ENCODE measurements around the gene SERINC2.
"Not testable (repeated sequence)": the region's sequence is repeated elsewhere in the genome, so short reads cannot be mapped to it uniquely, and the experiment has no call there.

The SERINC2 gene

GRCh38 chr1:31458287-31458896, 45.4 kb downstream of the SERINC2 start:
- Histone ChIP-seq H3K36me3 (ENCODE audit: control insufficient read depth, insufficient read depth, low read length) (no peaks in the 10 kb centered on the region), H3K27ac (ENCODE audit: insufficient read depth, low read length, poor library complexity, severe bottlenecking) (no peak overlapping the region), H3K9me3 (ENCODE audit: control insufficient read depth, low read length) (peaks cover 12% of the 10 kb centered on the region), H3K4me1 (ENCODE audit: control insufficient read depth, insufficient read depth, low read length, poor library complexity, severe bottlenecking) (no peaks in the 10 kb centered on the region), H3K27me3 (replicated peaks; ENCODE audit: control insufficient read depth, insufficient read depth, low read length, poor library complexity, severe bottlenecking) (no peaks in the 10 kb centered on the region), H3K4me3 (ENCODE audit: insufficient read depth, low read depth, low read length, poor library complexity, severe bottlenecking) (no peak overlapping the region)
- no peak for DNase-seq

- Histone ChIP-seq H3K4me3 (ENCODE audit: insufficient read depth, low read depth, low read length, poor library complexity, severe bottlenecking) (no peak overlapping the region), H3K27ac (ENCODE audit: insufficient read depth, low read length, poor library complexity, severe bottlenecking) (no peak overlapping the region), H3K9me3 (ENCODE audit: control insufficient read depth, low read length) (peaks cover 12% of the 10 kb centered on the region), H3K4me1 (ENCODE audit: control insufficient read depth, insufficient read depth, low read length, poor library complexity, severe bottlenecking) (no peaks in the 10 kb centered on the region), H3K27me3 (replicated peaks; ENCODE audit: control insufficient read depth, insufficient read depth, low read length, poor library complexity, severe bottlenecking) (no peaks in the 10 kb centered on the region), H3K36me3 (ENCODE audit: control insufficient read depth, insufficient read depth, low read length) (no peaks in the 10 kb centered on the region)
- no peak for DNase-seq
Measured at GRCh38 chr1:31460027-31460426, 47.0 kb downstream of the SERINC2 start.

GRCh38 chr1:31467005-31467674, 54.1 kb downstream of the SERINC2 start:
- Histone ChIP-seq H3K9me3 (ENCODE audit: control insufficient read depth, low read length) (no peaks in the 10 kb centered on the region), H3K27me3 (replicated peaks; ENCODE audit: control insufficient read depth, insufficient read depth, low read length, poor library complexity, severe bottlenecking) (no peaks in the 10 kb centered on the region), H3K36me3 (ENCODE audit: control insufficient read depth, insufficient read depth, low read length) (no peaks in the 10 kb centered on the region), H3K4me1 (ENCODE audit: control insufficient read depth, insufficient read depth, low read length, poor library complexity, severe bottlenecking) (no peaks in the 10 kb centered on the region), H3K27ac (ENCODE audit: insufficient read depth, low read length, poor library complexity, severe bottlenecking) (no peak overlapping the region), H3K4me3 (ENCODE audit: insufficient read depth, low read depth, low read length, poor library complexity, severe bottlenecking) (no peak overlapping the region)
- no peak for DNase-seq

GRCh38 chr1:31470794-31471315, 57.8 kb downstream of the SERINC2 start:
- no peaks in the 10 kb centered on the region for H3K27me3 ChIP-seq (replicated peaks; ENCODE audit: control insufficient read depth, insufficient read depth, low read length, poor library complexity, severe bottlenecking)
- DNase-seq = no peak
- no peaks in the 10 kb centered on the region for H3K36me3 ChIP-seq (ENCODE audit: control insufficient read depth, insufficient read depth, low read length)
- H3K4me1 ChIP-seq (ENCODE audit: control insufficient read depth, insufficient read depth, low read length, poor library complexity, severe bottlenecking) = no peaks in the 10 kb centered on the region
- H3K4me3 ChIP-seq (ENCODE audit: insufficient read depth, low read depth, low read length, poor library complexity, severe bottlenecking) = no peak overlapping the region
- no peak overlapping the region for H3K27ac ChIP-seq (ENCODE audit: insufficient read depth, low read length, poor library complexity, severe bottlenecking)
- H3K9me3 ChIP-seq (ENCODE audit: control insufficient read depth, low read length) = no peaks in the 10 kb centered on the region

GRCh38 chr1:31471452-31472313, 58.7 kb downstream of the SERINC2 start:
- not testable (repeated sequence) for DNase-seq

GRCh38 chr1:31472314-31472651, 59.3 kb downstream of the SERINC2 start:
- H3K4me1 ChIP-seq (ENCODE audit: control insufficient read depth, insufficient read depth, low read length, poor library complexity, severe bottlenecking); H3K4me3 ChIP-seq (ENCODE audit: insufficient read depth, low read depth, low read length, poor library complexity, severe bottlenecking); H3K36me3 ChIP-seq (ENCODE audit: control insufficient read depth, insufficient read depth, low read length); DNase-seq; H3K27ac ChIP-seq (ENCODE audit: insufficient read depth, low read length, poor library complexity, severe bottlenecking); H3K9me3 ChIP-seq (ENCODE audit: control insufficient read depth, low read length); H3K27me3 ChIP-seq (replicated peaks; ENCODE audit: control insufficient read depth, insufficient read depth, low read length, poor library complexity, severe bottlenecking): not testable (repeated sequence)

More at GRCh38 chr1:31471452-31472313, 58.7 kb downstream of the SERINC2 start:
- H3K27me3 ChIP-seq (replicated peaks; ENCODE audit: control insufficient read depth, insufficient read depth, low read length, poor library complexity, severe bottlenecking); H3K9me3 ChIP-seq (ENCODE audit: control insufficient read depth, low read length); H3K36me3 ChIP-seq (ENCODE audit: control insufficient read depth, insufficient read depth, low read length); H3K27ac ChIP-seq (ENCODE audit: insufficient read depth, low read length, poor library complexity, severe bottlenecking); H3K4me3 ChIP-seq (ENCODE audit: insufficient read depth, low read depth, low read length, poor library complexity, severe bottlenecking); H3K4me1 ChIP-seq (ENCODE audit: control insufficient read depth, insufficient read depth, low read length, poor library complexity, severe bottlenecking): not testable (repeated sequence)

- DNase-seq; H3K9me3 ChIP-seq (ENCODE audit: control insufficient read depth, low read length); H3K4me3 ChIP-seq (ENCODE audit: insufficient read depth, low read depth, low read length, poor library complexity, severe bottlenecking); H3K4me1 ChIP-seq (ENCODE audit: control insufficient read depth, insufficient read depth, low read length, poor library complexity, severe bottlenecking); H3K27ac ChIP-seq (ENCODE audit: insufficient read depth, low read length, poor library complexity, severe bottlenecking); H3K36me3 ChIP-seq (ENCODE audit: control insufficient read depth, insufficient read depth, low read length); H3K27me3 ChIP-seq (replicated peaks; ENCODE audit: control insufficient read depth, insufficient read depth, low read length, poor library complexity, severe bottlenecking): not testable (repeated sequence)
Measured at GRCh38 chr1:31472673-31473072, 59.7 kb downstream of the SERINC2 start.

GRCh38 chr1:31473508-31473907, 60.5 kb downstream of the SERINC2 start:
- not testable (repeated sequence) for H3K36me3 ChIP-seq (ENCODE audit: control insufficient read depth, insufficient read depth, low read length); H3K27ac ChIP-seq (ENCODE audit: insufficient read depth, low read length, poor library complexity, severe bottlenecking); DNase-seq; H3K9me3 ChIP-seq (ENCODE audit: control insufficient read depth, low read length); H3K27me3 ChIP-seq (replicated peaks; ENCODE audit: control insufficient read depth, insufficient read depth, low read length, poor library complexity, severe bottlenecking); H3K4me1 ChIP-seq (ENCODE audit: control insufficient read depth, insufficient read depth, low read length, poor library complexity, severe bottlenecking); H3K4me3 ChIP-seq (ENCODE audit: insufficient read depth, low read depth, low read length, poor library complexity, severe bottlenecking)

GRCh38 chr1:31474567-31474966, 61.6 kb downstream of the SERINC2 start:
- not testable (repeated sequence) for DNase-seq

More at GRCh38 chr1:31474567-31474966, 61.6 kb downstream of the SERINC2 start:
- H3K27me3 ChIP-seq (replicated peaks; ENCODE audit: control insufficient read depth, insufficient read depth, low read length, poor library complexity, severe bottlenecking); H3K9me3 ChIP-seq (ENCODE audit: control insufficient read depth, low read length); H3K4me3 ChIP-seq (ENCODE audit: insufficient read depth, low read depth, low read length, poor library complexity, severe bottlenecking); H3K27ac ChIP-seq (ENCODE audit: insufficient read depth, low read length, poor library complexity, severe bottlenecking); H3K36me3 ChIP-seq (ENCODE audit: control insufficient read depth, insufficient read depth, low read length); H3K4me1 ChIP-seq (ENCODE audit: control insufficient read depth, insufficient read depth, low read length, poor library complexity, severe bottlenecking): not testable (repeated sequence)

Measured in effector memory CD4-positive, alpha-beta T cell (primary cell).